Umbilical cord (tissue), 2 donors: ENCODE measurements around the gene C1orf50. TPM values are rescaled to one million over a fixed set of nuclear protein-coding genes. Genes with fewer than 3 reads are reported as not detected.
"Not testable (repeated sequence)": the region's sequence is repeated elsewhere in the genome, so short reads cannot be mapped to it uniquely, and the experiment has no call there.

Source experiments
- DNase-seq: peaks from one replicate; pipeline ENCODE4 v3.0.0-alpha.2; 2015; ENCODE audit warnings: low spot score
- total RNA-seq: library from RNA; depleted of rRNA; stranded (reverse); fragments of >200 nt; gene quantifications from one replicate; pipeline ENCODE4 v1.2.3, GENCODE V29; 2014; ENCODE audit warnings: low replicate concordance; ENCODE audit not compliant: insufficient read depth

C1orf50 gene
- total RNA-seq: 4.8 TPM

DNA sequence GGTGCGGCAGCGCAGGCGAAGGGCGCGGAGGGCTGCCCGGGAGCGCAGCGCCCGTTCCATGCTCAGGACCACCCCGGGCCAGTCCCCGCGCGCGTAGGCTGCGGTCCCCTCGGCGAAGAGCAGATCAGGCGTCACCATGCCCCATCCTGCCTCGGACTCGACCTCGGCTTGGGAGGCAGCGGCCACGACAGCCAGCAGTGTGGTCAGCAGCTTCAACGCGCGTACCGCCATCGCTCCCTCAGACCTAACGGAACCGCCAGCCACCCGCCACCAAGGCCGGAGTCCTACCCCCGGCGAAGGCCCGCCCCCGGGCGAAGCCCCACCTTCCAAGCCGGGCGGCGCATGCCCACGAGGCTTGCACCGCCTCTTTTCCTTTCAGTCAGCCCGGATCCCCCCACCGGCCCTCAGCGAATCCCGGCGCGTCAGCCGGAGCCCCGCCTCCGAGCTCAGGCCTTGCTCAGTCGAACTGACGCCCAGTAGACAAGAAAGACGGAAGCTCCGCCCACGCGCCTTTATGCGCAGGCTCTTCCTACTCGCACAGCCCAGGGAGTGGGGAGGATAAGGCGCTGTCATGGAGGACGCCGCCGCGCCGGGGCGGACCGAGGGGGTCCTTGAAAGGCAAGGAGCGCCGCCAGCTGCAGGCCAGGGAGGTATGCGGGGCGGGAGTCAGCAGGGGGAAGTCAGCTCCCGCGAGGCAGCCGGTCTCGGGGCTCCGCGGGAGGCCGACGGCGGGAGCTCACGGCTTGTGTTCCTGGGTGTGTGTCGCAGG, at the start of gene C1orf50, which contains the start of gene P3H1:
Gene C1orf50, plus strand, starts transcription at position 509 of the 769 bp plus-strand sequence. Its CDS starts 63 bp downstream, at position 572.
Gene P3H1, minus strand, starts transcription at position 288 of the 769 bp plus-strand sequence. Its CDS starts 57 bp downstream, at position 231.
- peak; percentile 100 for DNase-seq

DNA sequence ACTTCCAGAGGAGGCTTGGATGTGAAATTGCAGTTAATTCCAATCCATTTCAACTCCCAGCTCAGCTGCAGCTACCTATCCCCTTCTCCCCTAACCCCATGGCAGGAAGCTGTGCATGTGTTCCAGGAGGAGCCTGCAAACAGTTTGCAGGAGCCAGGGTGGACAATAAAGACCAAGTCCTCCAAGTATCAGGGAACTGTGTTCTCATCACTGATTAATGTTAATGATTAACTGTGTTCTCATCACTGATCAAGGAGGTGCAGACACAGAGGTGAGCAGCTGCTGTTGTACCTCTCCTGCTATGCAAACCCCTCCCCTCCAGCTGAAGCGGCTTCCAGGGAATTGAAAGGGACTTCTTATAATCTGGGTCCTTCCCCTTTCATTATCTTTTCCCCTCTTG, 46.2 kb upstream of the C1orf50 start:
- no peak for DNase-seq

DNA sequence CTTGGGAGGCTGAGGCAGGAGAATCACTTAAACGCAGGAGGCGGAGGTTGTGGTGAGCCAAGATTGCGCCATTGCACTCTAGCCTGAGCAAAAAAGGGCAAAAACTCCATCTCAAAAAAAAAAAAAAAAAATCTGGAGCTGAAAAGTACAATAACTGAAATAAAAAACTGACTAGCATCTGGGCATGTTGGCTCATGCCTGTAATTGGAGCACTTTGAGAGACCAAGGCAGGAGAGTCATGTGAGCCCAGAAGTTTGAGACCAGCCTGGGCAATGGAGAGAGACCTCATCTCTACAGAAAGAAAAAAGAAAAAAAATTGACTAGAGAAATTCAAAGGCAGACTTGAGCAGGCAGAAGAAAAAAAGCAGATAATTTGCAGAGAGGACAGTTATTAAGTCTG, 45.1 kb upstream of the C1orf50 start:
- no peak for DNase-seq

DNA sequence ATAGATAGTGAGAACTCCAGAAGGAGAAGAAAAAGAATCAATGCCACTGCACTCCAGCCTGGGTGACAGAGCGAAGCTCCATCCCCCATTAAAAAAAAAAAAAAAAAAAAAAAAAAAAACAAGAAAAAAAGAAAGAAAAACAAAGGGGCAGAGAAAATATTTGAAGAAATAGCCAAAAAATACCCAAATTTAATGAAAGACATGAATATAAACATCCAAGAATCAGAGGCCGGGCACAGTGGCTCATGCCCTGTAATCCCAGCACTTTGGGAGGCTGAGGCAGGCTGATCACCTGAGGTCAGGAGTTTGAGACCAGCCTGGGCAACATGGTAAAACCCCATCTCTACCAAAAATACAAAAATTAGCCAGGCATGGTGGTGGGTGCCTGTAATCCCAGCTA, 44.6 kb upstream of the C1orf50 start:
- DNase-seq: not testable (repeated sequence)

DNA sequence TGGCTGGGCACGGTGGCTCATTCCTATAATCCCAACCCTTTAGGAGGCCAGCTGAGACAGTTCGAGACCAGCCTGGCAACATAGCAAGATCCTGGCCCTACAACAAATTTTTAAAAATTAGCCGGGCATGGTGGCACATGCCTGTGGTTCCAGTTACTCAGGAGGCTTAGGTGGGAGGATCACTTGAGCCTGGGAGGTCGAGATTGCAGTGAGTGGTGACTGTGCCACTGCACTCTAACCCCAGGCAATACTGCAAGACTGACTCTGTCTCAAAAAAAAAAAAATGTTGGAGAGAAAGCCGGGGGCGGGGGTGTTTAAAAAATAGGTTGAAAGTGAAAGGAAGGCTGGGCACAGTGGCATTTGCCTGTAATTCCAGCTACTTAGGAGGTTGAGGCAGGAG, 43.5 kb upstream of the C1orf50 start:
- no peak for DNase-seq

DNA sequence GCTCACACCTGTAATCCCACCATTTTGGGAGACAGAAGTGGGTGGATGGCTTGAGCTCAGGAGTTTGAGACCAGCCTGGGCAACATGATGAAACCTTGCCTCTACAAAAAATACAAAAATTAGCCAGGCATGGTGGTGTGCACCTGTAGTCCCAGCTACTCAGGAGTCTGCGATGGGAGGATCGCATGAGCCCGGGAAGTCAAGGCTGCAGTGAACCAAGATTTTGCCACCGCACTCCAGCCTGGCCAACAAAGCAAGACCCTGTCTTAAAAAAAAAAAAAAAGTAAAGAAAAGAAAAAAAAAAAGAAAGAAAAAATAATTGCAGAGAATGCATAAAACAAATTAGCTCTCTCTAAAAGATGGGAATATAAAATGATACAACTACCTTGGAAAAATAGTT, 41.2 kb upstream of the C1orf50 start:
- DNase-seq: not testable (repeated sequence)

DNA sequence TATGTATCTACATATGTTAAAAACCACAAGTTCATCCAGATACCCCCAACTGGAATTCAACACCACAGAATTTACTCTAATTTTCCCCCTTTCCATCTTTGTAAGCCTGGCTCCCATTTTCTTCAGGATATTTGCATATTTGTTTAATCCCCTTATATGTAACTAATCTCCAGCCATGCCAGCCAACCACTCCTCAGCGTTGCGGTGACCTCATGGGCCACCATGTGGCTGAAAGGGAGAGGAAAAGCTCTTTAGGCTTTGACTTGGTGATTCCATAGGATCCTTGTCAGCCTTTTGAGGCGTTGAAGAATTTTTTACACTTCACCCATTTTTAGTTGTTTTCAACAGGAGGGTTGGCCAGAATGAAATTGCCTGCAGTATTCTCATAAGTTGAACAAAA, 37.0 kb upstream of the C1orf50 start:
- DNase-seq: no peak

DNA sequence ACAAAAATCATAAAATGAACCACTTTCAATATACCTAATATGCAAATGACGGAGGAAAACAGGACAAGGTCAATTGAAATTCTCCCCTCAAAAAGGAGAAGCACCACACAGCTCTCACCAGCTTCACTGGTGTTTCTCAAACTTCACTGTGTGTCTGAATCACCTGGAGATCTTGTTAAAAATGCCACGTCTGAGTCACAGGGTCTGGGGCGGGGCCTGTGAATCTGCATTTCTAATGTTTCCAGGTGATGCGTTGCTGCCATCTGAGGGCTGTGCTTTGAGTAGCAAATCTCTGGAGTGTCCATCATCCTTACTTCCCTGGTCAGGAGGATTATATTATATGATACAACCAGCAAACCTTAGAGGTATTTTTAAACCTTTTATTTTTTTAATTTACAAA, 36.1 kb upstream of the C1orf50 start:
- no peak for DNase-seq

DNA sequence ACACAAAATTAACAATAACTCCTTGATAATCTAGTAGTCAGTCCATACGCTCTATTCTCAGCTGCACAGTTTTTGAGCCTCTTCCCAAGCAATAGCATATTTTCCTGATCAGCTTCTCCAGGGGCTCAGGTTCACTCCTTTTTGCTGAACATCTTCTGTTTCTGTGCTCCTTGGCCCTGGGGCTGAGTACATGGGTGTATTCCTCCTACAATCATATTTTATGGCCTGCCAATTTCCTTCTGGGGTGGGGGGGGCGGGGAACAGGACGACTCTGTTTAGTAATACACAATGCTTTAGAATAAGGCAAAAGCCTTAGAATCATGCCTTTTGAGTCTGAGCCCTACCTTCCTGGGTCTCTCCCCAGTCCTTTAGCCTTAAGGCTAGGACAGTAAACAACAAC, 35.5 kb upstream of the C1orf50 start:
- no peak for DNase-seq

DNA sequence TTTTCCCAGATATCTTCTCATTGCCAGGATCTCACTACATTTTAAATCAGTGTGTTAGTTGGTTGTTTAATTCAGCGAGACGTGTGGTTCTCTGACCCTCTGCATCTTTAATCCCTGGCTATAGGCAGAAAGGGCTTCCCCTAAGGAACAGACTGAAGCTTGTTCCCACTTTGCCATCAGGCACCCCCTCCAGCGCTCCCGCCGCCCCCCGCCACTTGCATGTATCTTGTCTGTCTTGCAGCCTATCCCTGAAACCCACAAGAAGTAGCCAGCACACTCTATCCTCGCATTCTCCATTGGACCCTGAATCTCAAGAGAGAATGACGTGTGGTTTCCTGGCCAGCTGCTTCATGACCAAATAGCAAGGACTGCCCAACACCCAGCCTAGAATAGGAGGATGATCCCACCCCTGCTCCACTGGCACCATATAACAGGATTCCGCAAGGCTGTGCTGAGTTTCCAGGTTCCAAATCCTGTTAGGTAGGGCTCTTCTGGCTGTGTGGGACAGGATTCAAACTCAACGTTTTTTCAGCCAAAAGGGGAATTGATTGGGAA, 34.8 kb upstream of the C1orf50 start:
- DNase-seq: no peak

DNA sequence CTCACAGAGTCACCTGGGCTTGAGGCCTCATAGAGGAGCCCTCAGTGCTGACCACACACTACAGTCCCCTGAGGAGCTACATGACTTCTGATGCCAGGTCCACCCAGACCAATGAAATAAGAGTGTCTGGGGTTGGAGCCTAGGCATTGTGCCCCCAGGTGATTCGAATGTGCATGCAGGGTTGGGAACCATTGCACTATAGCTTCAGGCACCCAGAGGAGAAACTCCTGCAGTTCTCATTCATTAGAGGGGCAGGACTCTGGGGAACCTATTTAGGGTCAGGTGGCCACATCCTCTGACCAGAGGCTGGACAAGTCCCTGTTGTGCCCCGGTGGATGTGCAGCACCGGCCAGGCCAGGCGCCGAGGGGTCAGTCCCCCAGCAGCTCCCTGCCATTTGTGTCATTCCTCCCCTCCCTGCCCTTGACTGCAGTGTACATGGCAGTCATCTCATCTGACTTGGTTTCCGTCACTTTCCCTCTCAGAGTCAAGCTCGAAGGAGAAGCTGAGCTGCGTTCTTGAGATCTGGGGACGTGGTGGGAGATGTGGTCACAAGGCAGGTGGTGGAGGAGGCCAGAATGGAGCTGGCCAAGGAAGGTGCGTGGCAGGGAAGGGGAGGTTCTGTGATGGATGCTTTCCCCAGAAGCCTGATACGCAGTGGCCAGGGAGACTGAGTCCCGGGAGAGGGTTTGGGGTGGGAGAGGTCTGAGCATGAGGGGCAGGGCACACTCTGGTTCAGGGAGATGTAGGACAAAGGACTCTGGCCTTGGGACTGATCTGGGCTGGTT, 33.4 kb upstream of the C1orf50 start:
- no peak for DNase-seq

DNA sequence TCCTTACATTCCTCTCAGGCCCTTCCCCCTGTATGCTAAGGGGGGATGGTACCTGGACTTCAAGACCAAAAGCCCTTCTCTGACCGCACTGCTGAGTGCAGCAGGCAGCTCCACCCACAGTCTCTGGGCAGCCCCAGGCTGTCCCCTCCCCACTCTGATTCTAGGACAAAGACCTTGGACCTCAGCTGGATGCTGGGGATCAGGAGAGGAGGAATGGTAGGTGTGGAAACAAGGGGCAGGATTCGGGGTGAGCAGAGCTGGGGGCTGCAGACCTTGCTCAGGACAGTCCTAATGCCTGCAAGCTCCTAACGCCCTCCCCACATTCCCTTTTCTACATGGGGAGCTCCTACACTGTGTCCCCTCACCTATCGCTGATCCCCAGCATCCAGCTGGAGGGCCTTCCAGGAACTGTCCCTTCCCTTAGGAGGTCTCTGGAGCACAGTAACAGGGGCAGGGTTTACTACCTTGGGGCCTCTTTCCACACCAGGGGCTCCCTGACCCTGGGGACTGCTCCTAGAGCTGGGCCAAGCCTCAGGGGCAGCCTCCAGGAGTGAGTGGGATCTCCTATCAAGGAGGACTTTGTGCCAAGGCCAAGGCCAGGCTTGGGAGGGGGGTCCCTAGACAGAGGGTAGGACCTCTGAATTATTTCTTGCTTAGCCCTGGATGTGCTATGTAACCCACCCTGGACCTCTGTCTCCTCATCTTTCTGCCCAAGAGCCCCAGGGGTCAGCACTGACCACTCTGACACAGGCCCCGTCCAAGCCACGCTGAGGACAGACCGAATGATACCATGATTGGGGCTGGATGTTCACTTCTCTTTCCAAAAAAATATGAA, 32.6 kb upstream of the C1orf50 start:
- no peak for DNase-seq

DNA sequence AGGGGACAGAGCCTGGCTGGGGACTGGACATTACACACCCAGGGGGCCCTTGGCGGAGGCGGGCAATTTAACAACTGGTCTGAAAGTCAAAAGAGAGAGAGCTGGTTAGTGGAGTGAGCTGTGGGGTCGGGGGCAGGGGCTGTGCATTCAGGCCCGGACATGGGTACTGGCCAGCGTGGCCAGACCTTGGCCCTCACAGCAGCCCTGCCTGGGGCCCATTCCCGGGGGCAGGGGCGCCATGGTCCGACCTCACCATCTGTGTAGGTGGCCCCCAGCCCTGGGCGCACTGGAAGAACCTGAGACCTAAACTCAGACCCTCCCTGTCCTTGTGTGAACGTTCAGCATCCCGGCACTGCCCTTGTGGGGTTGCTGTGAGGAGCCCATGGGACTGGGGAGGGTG, 32.0 kb upstream of the C1orf50 start:
- no peak for DNase-seq

DNA sequence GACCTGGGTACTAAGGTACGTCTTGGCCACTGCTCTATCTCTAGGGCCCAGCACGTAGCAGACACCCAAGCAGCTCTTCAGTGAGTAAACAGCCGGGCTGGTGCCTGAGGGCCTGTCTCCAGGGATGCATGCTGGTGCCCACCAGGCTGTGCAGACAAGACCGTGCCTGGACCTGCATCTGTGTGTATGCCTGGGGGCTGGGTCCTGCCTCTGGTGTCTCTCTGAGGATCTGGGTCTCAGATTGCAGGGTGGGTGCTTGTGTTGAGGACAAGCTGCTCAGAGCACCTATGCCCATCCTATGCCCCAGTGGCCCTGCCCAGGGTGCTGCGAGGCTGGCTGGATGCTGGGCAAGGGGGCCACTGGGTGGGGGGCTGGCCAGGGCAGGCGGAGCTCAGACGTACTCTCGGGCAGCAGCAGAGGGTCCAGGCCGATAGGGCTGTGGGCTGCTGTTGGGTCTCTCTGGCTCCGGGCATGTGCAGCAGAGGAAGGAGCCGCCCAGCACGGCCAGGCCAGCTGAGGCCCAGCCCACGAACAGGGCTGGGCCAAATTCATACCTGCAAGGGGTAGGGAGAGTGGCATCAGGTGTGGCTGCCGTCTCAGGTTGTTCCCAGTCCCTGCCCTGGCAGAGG, 31.5 kb upstream of the C1orf50 start:
- DNase-seq: peak; percentile 37

DNA sequence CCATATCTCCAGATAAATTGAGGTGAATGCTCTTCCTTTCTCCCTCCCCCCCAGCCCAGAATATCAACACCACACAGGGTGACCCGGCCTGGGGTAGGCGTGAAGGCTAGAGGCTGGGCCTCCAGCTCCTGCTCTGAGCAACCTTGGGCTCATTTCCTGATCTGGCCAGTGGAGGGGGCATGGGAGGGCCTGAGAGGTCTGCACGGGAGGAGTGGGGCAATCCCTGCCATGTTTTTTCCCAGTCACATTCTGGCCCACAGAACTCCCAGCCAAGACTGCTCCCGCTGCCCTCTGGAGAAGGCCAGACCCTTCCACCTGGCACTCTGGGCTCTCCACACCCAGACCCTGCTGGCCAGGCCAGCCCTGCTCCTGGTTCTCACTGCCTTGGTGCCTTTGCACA, 30.9 kb upstream of the C1orf50 start:
- DNase-seq: no peak

DNA sequence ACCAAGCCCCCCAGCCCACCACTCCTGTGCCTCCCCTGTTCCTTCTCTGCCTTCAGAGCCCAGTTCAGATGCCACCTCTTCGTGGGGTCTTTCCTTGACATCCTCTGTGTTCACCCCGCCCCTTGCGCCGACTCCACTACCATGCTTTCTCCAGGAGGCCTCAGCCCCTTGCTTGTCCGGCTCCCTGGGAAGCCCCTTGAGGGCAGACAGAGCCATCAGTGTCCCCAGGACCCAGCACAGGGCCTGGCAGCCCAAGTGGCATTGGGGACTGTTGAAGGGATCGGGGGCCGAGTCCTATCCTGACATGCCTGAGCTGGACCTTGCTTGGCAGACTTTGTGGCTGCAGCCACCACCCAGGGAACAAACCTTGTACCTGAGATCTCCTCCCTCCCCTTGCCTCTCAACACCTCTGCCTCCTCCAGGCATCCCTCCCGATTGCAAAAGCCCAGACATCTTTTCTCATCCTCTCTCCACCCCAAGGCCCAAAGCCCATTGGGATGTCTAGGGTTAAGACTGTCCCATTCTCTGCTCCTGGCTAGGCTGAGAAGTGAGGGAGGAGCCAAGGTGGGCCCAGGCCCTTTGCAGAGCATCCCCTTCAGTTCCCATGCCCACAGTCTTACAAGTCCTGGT, 30.4 kb upstream of the C1orf50 start:
- DNase-seq: no peak

DNA sequence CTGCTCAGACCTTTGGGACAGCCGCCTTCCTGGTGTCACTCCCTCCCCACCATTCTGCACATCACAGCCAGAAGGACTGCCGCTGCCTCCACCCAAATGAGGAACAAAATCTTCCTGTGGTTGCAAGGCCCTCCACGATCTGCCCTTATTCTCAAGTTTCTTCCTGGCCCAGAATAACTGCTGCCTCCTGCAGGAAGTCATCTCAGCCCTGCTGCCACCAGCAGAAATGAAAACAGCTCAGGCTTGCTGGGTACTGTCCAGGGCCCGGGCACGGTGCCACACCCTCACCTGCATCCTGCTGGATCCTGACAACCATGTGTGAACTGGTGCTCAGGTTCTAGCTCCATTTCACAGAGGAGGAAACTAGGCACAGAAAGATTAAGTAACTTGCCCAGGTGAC, 29.8 kb upstream of the C1orf50 start:
- DNase-seq: no peak

DNA sequence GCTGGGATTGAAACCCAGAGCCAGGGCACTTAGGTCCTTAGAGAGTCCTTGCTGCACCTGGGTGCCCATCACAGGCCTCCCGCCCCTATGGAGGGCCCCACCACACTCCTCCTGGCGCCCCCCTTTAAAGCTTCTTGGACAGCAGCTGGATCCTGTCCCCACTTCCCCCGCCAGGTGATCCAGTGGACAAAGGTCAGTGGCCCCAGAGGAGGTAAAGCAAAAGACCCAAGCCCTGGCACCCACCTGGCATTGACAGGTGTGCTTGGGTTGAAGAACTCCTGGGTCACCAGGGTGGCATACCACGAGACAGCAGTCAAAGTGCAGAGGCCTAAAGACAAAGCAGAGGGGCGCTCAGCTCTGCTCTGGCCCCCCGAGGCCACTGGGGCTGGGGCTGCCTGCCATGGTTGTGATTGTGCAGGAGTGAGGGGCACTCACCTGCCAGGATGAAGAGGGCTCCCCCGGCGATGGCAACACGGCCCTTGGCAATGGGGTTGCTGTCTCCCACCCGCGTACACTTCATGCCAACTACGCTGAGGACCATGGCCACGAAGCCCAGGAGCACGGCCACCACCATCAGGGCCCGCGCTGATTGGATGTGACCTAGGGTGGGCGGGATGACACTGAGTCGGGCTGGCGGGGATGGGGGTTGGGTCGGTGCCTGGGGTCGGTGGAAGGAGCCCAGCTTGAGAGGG, 28.9 kb upstream of the C1orf50 start:
- no peak for DNase-seq

DNA sequence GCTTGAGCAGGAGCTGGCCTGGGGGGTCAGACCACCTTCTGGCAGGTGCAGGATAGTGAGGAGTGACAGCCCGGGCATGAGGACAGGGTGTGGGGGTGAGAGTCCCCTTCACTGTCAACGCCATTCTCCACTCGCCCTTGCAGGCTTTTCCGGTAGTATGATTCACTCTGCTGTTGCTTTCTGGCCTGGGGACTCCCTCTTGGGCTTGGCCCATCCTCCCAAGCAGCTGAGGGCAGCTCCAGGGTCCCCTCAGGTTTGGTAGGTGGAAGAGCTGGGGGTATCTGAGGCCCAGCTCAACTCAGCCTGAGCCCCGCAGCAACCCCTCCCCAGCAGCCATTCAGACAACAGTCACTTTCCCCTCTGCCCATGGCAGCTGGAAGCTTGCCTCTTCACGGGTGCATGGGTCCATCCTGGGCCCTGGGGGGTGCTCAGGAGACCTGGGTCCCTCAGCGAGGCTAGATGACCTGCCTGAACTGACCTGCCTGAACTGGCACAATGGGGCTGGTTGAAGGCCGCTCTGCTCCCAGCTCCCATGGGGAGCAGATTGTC, 28.3 kb upstream of the C1orf50 start:
- no peak for DNase-seq
